AG04450 (cell line): ENCODE results near the gene ISY1. TPM values are rescaled to one million over a fixed set of nuclear protein-coding genes. Genes with fewer than 3 reads are reported as not detected.
"Not testable (repeated sequence)": the region's sequence is repeated elsewhere in the genome, so short reads cannot be mapped to it uniquely, and the experiment has no call there.

ENCODE experiments used
- CTCF ChIA-PET: fragments of 300-600, 350-600 bp; formaldehyde crosslinking; extraction: SDS; loops from one replicate; lab custom pipeline; 2022; ENCODE audit warnings: antibody characterized with exemption, inconsistent platforms; lab: Charles Lee
- POLR2A ChIA-PET: fragments of 350-600 bp; formaldehyde crosslinking; extraction: SDS; loops from one replicate; lab custom pipeline; 2021; ENCODE audit warnings: antibody characterized with exemption, inconsistent platforms; lab: Yijun Ruan, JAX
- DNase-seq: peaks from one replicate; pipeline ENCODE4 v3.0.0-alpha.2; 2011; ENCODE audit warnings: low read depth, low spot score
- H3K27ac ChIP-seq: one replicate; pipeline ENCODE4 v1.5.1; 2012; ENCODE audit warnings: low read depth, low read length, control low read depth
- H3K27me3 ChIP-seq: one replicate; pipeline ENCODE4 v1.6.0; 2012; ENCODE audit warnings: low read length; ENCODE audit not compliant: control insufficient read depth, insufficient read depth
- H3K4me3 ChIP-seq: 2 replicates; pipeline ENCODE4 v1.5.1; 2011; ENCODE audit warnings: mild to moderate bottlenecking, low read depth, low read length, control low read depth
- H3K9me3 ChIP-seq: 2 replicates; pipeline ENCODE4 v1.5.1; 2012; ENCODE audit warnings: low read length; ENCODE audit not compliant: control insufficient read depth, insufficient read depth
- CTCF ChIP-seq: IDR thresholded peaks from 2 replicates; pipeline ENCODE4 v1.5.1; 2011; ENCODE audit warnings: low read depth, low read length, control low read depth, inconsistent platforms
- polyA plus RNA-seq: library from polyadenylated mRNA; depleted of rRNA; stranded (reverse); fragments of >200 nt; gene quantifications from 2 replicates; pipeline ENCODE4 v1.2.3, GENCODE V29; 2011

Gene ISY1
- polyA plus RNA-seq, 1 experiment: 34.3 TPM

- CTCF ChIA-PET: interaction anchor here (0.6 to 2.3 kb wide), 15 partner anchors 8 to 195 kb away, joined by 3 to 19 read pairs (median 4); partner anchors contain the start of genes COPG1 and RAB43
- POLR2A ChIA-PET: interaction anchor here (0.6 to 3.7 kb wide), 4 partner anchors 21 to 225 kb away, joined by 4 to 23 read pairs (median 7); partner anchors contain the start of genes CNBP and COPG1
- H3K9me3 ChIP-seq: no peaks in the 10 kb centered on the region
- peak; percentile 45 for TF ChIP-seq CTCF
- DNase-seq: no peak
- H3K27ac ChIP-seq: peak overlapping the region; percentile 47
- H3K27me3 ChIP-seq: no peaks in the 10 kb centered on the region
- H3K4me3 ChIP-seq: no peak overlapping the region
Measured at GRCh38 chr3:129162729-129163579, 2.1 kb upstream of the ISY1 start.

- no peak for TF ChIP-seq CTCF
- Histone ChIP-seq H3K9me3 (no peaks in the 10 kb centered on the region), H3K4me3 (peak overlapping the region; percentile 90), H3K27me3 (no peaks in the 10 kb centered on the region), H3K27ac (peak overlapping the region; percentile 100)
- DNase-seq: no peak
- ChIA-PET CTCF (interaction anchor here (0.6 to 2.3 kb wide), 20 partner anchors 10 to 211 kb away, joined by 3 to 19 read pairs (median 4); partner anchors contain the start of genes COPG1 and RAB43), POLR2A (interaction anchor here (0.6 to 3.7 kb wide), 8 partner anchors 22 to 192 kb away, joined by 3 to 23 read pairs (median 6); partner anchors contain the start of genes CNBP and COPG1)
Measured at GRCh38 chr3:129161860-129162271, 1.0 kb upstream of the ISY1 start.

- DNase-seq: no peak
- TF ChIP-seq CTCF: no peak
- CTCF ChIA-PET: interaction anchor here (0.6 to 4.5 kb wide), 3 partner anchors 101 to 179 kb away, joined by 3 to 28 read pairs (median 10); no protein-coding TSS in a partner anchor
- Histone ChIP-seq H3K9me3 (no peaks in the 10 kb centered on the region), H3K27me3 (no peaks in the 10 kb centered on the region), H3K4me3 (no peak overlapping the region), H3K27ac (no peak overlapping the region)
- POLR2A ChIA-PET: no interaction called here
Measured at GRCh38 chr3:129144786-129145185, 16.1 kb downstream of the ISY1 start.

- H3K4me3 ChIP-seq, POLR2A ChIA-PET, CTCF ChIA-PET: not testable (repeated sequence)
Measured at GRCh38 chr3:129141011-129141410, 19.9 kb downstream of the ISY1 start.

GRCh38 chr3:129139911-129140310 is 21.0 kb downstream of the ISY1 start:
- no peak for DNase-seq
- Histone ChIP-seq H3K9me3 (no peaks in the 10 kb centered on the region), H3K27me3 (no peaks in the 10 kb centered on the region), H3K4me3 (no peak overlapping the region), H3K27ac (no peak overlapping the region)
- ChIA-PET POLR2A (interaction anchor here (1.5 kb wide), 1 partner anchor 109 kb away, joined by 8 read pairs; the partner anchor contains the start of gene COPG1), CTCF (interaction anchor here (1.0 kb wide), 1 partner anchor 170 kb away, joined by 3 read pairs; no protein-coding TSS in a partner anchor)
- no peak for TF ChIP-seq CTCF

More at GRCh38 chr3:129141011-129141410, 19.9 kb downstream of the ISY1 start:
- H3K27me3 ChIP-seq, H3K27ac ChIP-seq, H3K9me3 ChIP-seq, DNase-seq: not testable (repeated sequence)

- H3K27ac ChIP-seq, H3K4me3 ChIP-seq, DNase-seq, H3K27me3 ChIP-seq, H3K9me3 ChIP-seq, POLR2A ChIA-PET: not testable (repeated sequence)
- CTCF ChIA-PET: interaction anchor here (1.1 to 2.3 kb wide), 3 partner anchors 10 to 166 kb away, joined by 3 to 14 read pairs (median 4); no protein-coding TSS in a partner anchor
Measured at GRCh38 chr3:129136275-129136674, 24.6 kb downstream of the ISY1 start.
